Right lung (tissue), 5 donors: ENCODE data around the gene MAPK8IP2. TPM values are rescaled to one million over a fixed set of nuclear protein-coding genes. Genes with fewer than 3 reads are reported as not detected.
"Not testable (repeated sequence)": the region's sequence is repeated elsewhere in the genome, so short reads cannot be mapped to it uniquely, and the experiment has no call there.

ENCODE experiments used
- DNase-seq, 2 donors: peaks; one replicate each; pipeline ENCODE4 v3.0.0-alpha.2; 2013
- polyA plus RNA-seq, 5 donors: library from polyadenylated mRNA; unstranded; fragments of 120-200 nt; gene quantifications; one replicate each; pipeline versions ENCODE4 v1.2.1 to v1.2.3, GENCODE V29; 2013; ENCODE audit warnings: inconsistent platforms in 1 of 5, low replicate concordance in 1 of 5; ENCODE audit not compliant: insufficient read length in 5 of 5, insufficient read depth in 1 of 5

The MAPK8IP2 gene
- polyA plus RNA-seq, 5 donors: 0.56 to 1.1 (median 0.85) TPM

DNA sequence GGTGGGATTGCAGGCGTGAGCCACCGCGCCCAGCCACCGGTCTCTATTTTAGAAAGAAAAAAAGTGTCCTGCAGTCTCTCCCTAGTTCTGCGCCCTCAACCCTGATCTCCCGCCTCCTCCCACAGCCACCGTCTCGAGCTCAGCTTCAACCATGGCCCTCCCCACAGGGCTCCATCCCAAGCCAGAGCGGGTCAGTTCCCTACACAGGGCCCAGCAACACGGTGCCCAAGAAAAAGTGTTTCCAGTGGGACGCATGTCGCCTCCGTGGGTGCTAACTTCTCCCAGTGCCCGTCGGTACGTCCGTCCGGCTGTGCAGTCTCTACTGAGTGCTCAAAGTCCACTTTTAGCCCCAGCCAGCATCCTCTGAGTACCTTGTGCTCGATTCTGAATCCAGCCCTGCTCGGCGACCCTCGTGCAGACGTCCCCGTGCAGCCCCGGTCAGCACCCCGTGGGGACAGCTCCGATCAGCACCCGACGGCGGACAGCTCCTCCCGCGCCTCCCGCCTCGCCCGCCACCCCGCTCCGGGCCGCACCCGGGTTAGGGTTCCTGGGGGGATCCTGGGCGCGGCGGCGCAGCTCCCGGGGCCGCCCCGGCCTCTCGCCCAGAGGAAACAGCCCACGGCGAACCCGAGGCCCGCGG, 657 bp upstream of the MAPK8IP2 start:
- DNase-seq: peak; percentile 42

DNA sequence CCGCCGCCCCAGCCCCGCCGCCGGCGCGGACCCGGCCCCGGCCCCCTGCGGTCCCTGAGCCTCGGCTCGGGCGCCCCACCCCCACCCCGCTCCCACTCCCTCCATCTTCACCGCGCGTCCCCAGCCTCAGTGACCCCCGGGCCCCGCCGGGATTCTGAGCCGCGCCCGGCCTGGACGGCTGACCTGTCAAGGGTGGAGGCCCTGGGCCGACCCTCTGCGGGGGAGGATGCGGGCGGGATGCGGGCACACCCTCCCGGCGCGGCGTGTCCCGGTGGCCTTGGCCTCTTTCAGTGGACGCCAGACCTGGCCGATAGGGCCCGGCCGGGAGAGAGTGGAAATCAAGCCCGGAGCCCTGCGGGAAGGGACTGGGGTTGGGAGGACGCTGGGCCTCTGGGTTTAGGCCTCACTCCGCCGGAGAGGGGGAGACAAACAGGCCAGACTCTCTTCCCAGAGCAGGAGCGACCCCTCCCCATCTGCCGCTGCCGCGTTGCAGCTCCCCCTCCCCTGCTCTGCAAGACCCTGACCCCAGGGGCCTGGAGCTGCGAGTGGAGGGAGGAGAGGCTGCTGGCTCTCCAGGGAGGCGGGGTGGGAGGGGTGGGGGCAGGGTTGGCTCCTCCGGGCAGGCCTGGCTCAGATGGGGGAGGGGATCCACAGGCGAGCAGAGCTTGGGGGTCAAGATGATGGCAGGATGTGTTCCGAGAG, 525 bp downstream of the MAPK8IP2 start:
- no peak for DNase-seq

DNA sequence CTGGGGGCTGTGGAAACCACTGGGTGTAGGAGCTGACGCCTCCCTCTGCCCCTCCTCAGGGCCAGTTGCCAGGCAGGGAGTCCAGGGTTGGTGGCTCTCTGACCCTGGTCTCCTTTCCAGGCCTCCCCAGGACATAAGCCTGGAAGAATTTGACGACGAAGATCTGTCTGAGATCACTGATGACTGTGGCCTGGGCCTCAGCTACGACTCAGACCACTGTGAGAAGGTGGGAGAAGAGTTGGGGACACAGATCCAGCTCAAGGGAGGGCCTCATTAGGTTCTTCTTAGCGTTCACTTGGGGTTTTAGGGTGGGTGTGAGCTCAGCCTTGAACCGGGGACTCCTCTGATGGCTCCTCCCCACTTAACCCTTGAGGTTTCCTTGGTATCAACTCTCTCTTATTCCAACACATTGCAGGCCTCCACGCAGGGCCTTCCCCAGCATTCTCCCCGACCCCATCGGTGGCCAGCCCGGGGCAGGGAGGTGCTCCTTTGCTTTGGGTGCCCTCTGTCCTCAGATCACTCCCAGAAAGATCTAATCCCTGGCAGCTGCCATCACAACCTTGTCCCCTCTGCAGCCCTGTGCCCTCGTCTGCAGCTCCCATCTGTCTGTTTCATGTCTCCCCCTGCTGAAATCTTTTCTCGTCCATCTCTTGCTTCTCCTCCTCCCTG, 1.2 kb downstream of the MAPK8IP2 start:
- DNase-seq: no peak

DNA sequence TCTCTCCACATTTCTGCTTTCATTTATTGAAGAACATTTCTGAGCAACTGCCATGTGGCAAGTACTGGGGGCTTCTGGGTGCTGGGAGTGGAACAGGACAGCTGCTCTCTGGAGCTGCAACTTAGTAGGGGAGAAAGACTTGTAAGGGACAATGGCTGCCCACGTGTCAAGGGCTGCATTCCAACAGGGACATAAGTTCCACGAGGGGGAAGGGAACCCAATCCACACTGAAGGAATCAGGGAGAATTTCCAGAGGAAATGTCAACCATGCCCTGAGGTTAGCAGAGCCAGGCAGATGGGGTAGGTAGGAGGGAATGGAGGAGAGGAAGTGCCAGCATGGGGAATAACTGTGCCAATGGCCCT, 1.7 kb downstream of the MAPK8IP2 start:
- no peak for DNase-seq

DNA sequence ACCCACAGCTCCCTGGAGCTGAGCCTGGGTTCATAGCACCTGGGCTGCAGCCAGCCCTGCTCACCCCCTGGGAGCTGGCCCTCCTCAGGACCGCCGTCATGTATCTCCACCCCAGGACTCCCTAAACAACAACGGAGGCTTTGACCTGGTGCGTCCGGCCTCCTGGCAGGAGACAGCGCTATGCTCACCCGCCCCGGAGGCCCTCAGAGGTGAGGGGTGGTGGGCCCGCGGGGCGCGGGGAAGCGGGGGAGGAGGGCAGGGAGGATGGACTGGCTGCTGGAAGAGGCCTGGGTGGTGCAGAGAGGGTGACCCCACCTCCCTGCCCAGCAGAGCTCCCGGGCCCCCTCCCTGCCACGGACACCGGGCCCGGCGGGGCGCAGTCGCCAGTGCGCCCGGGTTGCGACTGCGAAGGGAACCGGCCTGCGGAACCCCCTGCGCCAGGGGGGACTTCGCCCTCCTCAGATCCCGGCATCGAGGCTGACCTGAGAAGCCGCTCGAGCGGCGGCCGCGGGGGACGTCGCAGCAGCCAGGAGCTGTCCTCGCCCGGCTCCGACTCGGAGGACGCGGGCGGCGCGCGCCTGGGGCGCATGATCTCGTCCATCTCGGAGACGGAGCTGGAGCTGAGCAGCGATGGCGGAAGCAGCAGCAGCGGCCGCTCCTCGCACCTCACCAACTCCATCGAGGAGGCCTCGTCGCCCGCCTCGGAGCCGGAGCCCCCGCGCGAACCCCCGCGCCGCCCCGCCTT, 3.1 kb downstream of the MAPK8IP2 start:
- DNase-seq: no peak

DNA sequence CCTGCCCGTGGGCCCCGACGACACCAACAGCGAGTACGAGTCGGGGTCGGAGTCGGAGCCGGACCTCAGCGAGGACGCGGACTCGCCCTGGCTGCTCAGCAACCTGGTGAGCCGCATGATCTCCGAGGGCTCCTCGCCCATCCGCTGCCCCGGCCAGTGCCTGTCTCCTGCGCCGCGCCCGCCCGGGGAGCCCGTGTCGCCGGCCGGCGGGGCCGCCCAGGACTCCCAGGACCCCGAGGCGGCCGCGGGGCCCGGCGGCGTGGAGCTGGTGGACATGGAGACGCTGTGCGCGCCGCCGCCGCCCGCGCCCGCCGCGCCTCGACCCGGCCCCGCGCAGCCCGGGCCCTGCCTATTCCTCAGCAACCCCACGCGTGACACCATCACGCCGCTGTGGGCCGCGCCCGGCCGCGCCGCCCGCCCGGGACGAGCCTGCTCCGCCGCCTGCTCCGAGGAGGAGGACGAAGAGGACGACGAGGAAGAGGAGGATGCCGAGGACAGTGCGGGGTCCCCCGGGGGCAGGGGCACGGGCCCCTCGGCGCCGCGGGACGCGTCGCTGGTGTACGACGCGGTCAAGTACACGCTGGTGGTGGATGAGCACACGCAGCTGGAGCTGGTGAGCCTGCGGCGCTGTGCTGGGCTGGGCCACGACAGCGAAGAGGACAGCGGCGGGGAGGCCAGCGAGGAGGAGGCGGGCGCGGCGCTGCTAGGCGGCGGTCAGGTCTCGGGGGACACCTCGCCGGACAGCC, 3.8 kb downstream of the MAPK8IP2 start:
- no peak for DNase-seq

DNA sequence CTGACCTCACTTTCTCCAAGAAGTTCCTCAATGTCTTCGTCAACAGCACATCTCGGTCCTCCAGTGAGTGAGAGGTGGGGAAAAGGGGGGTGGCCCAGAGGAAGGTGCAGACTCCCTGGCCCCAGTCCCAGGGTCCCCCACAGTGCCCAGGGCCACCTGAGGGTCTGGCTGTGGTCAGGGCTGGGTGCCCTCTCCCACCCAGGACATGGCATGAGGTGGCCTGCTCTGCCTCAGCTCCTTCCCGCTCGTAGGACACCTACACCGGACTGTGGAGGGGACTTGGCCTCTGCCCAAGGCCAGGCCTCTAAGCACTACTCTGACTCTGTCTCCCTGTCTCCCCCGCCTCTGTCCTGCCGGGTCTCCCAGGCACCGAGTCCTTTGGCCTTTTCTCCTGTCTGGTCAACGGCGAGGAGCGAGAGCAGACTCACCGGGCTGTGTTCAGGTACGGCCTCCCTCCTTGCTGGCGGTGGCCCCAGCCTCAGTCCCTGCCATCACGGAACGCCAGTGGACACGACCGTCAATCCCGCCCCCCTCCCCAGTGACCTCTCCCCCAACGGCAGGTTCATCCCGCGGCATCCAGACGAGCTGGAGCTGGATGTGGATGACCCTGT, 4.5 kb downstream of the MAPK8IP2 start:
- no peak for DNase-seq

DNA sequence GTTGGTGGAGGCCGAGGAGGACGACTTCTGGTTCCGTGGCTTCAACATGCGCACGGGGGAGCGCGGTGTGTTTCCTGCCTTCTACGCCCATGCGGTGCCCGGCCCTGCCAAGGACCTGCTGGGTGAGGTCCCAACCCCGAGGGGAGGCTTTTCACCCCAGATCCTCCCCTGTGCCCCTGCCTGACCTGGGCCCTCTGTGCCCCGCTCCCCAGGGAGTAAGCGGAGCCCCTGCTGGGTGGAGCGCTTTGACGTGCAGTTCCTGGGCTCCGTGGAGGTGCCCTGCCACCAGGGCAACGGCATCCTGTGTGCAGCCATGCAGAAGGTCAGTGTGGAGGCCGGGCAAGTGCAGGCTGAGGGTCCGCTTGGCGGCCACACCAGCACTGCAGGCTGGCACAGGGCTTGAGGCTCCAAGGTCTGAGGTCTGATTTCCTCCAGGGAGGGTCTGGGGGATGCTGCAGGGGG, 5.1 kb downstream of the MAPK8IP2 start:
- no peak for DNase-seq

DNA sequence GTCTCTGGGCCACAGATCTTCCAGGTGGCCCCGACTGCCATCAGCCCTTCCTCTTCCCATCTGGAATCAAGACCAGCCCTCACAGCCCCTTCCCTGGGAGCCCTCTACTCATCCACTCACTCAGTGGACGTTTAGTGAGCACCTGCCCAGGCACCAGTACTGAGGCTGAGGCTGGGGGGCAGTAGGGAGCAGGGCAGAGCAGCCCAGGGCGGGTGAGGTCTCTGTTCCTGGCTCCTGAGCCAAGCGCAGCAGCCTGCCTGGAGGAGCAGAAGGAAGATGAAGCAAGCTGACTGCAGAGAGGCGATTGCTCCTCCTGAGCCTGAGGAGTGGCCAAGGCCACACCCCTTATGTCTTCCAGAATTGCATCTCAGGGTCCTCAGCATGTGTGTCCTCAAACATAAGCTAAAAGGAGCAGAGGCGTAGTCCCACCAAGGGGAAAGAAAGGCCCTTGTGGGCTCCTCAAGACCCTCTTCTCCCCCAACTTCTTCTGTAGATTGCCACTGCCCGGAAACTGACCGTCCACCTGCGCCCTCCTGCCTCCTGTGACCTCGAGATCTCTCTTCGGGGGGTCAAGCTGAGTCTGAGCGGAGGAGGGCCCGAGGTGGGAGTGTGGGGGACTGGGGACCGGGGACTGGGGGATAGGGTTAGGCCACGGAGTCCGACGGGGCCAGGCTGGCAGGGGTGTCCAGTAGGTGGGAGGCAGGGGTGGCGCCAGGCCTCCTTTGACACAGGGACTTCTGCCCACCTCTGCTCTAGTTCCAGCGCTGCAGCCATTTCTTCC, 5.8 kb downstream of the MAPK8IP2 start:
- no peak for DNase-seq

DNA sequence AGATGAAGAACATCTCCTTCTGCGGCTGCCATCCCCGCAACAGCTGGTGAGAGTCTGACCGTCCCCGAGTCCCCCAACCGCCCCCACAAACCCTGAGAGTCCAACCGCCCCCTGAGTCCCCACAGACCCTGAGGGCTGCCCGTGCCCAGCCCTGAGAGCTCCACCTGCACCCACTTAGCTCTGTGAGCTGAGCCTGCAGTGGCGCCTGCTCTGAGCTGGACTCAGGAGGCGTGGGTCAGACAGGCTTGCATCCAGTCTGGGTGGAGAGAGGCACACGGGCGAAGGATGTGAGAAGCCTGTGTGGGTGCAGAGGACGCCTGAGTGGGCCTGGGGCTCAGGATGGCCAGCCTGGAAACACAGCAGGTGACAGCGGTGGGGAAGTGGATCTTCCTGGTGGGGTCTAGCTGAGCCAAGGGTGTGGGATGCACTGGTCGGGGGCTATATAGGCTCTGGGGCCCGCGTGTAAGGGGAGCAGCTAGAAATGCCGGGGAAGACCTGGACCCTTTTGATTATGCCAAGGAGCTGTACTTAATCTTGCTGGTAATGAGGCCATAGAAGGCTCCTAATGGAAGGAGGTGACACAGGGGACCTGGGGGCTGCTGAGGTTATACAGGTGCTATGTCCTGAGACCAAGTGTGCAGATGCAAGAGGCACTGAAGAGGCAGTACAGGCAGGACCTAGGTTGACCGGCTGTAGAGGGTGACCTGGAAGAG, 6.5 kb downstream of the MAPK8IP2 start:
- DNase-seq: no peak

DNA sequence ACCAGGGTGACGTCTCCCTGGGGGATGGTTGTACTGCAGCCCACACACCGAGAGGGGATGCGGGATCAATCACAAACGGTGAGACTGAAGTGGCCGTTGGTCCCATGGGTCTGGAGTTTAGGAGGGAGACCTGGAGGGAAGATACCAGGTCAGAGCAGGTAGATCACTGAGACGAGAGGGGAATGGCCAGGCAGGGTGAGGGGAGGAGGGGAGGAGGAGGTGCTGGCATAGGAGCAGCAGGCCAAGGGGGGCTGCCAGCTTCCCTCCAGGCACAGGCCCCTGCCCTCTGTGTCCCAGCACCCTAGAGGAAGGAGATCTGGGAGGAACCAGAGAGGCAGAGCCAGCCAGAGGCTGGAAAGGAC, 7.0 kb downstream of the MAPK8IP2 start:
- DNase-seq: no peak

DNA sequence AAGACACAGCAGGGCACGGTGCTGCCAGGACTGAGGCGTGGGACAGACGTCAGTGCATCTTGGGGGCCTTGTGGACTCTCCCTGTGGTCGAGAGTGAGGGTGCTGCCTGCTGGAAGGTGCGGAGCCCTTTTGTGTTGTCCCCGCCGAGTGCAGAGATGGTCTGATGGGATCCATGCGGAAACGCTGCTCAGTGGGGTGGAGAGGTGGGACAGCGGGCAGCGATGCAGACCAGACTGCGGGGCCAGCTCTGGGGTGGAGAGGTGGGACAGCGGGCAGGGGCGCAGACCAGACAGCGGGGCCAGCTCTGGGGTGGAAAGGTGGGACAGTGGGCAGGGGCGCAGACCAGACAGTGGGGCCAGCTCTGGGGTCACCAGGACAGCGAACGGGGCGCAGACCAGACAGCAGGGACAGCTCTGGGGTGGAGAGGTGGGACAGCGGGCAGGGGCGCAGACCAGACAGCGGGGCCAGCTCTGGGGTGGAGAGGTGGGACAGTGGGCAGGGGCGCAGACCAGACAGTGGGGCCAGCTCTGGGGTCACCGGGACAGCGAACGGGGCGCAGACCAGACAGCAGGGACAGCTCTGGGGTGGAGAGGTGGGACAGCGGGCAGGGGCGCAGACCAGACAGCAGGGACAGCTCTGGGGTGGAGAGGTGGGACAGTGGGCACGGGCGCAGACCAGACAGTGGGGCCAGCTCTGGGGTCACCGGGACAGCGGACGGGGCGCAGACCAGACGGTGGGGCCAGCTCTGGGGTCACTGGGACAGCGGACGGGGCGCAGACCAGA, 7.7 kb downstream of the MAPK8IP2 start:
- DNase-seq: not testable (repeated sequence)

DNA sequence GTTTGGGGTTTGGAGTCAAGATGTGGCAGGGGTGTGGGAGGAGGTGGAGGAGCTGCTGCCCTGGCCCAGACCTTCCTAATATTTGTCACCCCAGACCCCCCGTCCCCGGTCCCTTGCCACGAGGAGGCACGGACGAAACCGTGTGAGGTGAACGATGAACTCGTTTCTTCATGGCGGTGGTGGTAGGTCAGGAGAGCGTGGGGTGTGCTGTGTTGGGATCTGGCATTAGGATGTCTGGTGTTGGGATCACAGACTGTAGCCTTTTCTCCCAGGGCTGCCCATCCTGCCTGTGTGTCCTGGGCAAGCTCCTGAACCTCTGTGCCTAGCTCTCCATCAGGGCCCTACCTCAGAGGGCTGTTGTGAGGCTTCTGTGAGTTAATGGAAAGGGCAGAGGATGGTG, 8.4 kb downstream of the MAPK8IP2 start:
- no peak for DNase-seq

DNA sequence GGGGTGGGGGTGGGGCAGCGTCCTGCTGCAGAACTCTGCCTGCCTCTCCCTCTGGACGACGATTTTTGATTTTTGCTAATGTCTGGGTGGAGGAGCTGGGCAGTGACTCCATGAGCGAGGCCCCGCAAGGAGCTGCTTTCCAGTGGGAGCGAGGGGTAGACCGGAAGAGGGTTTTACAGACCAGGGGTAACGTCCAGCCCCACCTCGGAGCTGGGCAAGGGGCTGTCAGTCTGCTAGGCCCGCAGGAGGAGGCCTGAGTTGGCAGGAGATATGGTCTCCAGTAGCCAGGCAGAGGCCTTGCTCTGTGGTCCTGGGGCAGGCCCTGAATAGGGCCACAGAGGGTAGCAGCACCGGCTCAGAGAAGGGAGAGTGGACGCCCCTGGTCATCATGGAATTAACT, 9.0 kb downstream of the MAPK8IP2 start:
- DNase-seq: no peak

DNA sequence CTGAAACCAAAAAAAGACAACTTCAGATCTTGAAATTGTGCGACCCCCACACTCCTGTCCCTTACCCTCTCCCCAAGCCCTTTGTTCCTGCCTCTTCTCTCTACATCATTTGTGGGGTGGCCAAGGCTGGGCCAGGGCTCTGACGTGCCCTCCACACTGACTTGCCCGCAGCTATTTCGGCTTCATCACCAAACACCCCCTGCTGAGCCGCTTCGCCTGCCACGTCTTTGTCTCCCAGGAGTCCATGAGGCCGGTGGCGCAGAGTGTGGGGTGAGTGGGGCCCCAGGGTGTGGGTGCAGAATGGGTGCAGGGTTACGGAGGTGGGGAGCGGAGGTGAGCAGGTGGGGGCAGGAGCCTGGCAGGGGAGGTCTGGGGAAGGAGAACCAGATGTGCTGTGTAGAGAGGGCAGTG, 9.5 kb downstream of the MAPK8IP2 start:
- DNase-seq: no peak

DNA sequence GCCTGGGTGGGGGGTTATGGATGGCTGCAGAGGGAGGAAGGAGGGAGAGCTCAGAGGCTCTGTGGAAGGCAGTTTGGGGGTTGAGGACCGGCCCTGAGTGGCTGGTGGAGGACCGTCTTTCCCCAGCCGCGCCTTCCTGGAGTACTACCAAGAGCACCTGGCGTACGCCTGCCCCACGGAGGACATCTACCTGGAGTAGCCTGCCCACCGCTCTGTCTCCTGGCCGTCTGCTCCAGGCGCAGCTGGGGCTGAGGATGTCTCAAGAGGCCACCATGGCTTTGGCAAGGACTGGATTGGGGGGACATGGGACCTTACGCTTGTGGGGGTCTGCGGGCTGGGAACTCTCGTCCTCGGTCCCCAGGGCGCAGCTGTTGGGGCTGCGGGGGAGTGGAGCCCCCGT, 10.0 kb downstream of the MAPK8IP2 start:
- no peak for DNase-seq

DNA sequence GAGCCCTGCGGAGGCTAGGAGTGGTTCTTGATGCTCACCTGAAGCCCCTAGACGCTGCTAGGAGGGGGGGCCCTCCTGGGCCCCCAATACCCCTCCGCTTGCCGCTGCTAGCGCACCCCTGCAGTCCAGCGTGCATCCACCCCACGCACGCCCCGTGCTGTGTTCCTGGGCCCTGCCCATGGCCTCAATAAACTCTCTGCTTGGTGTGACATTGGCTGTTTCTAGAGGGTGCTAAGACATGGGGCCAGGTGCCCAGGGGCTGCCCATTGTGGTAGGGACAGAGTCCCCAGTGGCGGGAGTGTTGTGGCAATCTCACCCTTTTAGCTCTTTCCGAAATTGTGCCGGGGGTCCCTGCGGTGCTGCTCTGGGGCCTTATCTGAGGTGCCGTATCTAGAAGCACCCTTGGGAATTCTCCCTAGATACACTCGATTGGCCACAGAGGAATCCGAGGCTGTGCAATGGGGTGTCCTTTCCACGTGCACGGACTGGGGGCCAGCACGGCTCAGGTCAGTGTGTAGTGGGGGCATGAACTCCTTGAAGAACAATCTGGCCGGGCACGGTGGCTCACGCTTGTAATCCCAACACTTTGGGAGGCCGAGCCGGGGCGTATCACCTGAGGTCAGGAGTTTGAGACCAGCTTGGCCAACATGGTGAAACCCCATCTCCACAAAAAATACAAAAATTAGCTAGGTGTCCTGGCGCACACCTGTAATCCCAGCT, 10.9 kb downstream of the MAPK8IP2 start:
- no peak for DNase-seq

DNA sequence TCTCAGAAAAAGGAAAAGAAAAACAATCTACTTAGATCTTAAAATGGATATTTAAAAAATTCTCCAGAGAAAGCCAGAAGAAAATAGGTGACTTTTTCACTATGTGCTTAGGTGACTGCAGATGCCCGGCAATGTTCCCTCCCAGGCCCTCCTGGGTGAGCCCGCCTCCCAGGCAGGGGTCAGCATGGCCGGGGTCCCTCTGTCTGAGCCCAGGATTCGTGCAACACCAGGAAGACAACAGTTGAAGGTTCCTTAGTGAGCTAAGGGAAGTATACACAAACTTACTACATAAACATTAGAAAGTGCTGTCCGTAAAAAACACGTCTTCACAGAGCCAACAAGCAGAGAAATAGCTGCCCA, 11.6 kb downstream of the MAPK8IP2 start:
- no peak for DNase-seq
